ENCODE data around the gene CNTNAP2.
A peak's percentile ranks its signal among the peaks of the same experiment; 100 is the strongest.
"Not testable (repeated sequence)": the region's sequence is repeated elsewhere in the genome, so short reads cannot be mapped to it uniquely, and the experiment has no call there.

CNTNAP2 gene

DNA sequence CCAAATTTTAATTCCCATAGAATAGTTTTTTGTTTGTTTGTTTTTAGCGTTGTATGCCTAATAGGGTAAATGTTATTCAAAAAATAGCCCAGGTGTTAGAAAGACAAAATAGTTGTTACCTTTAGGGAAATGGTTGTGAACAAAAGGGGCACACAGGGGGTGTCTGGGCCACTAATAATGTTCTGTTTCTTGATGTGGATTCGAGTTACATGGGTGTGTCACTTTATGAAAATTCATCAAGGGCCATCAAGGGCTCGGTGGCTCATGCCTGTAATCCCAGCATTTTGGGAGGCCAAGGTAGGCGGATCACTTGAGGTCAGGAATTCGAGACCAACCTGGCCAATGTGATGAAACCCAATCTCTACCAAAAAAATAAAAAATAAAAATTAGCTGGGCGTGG lies 1942.2 kb downstream of the CNTNAP2 start:
- Histone ChIP-seq H2AFZ (ENCODE audit: low read depth) (no peak overlapping the region), H3K36me3 (ENCODE audit: insufficient read depth) (no peaks in the 10 kb centered on the region), H3K9ac (no peak overlapping the region), H4K20me1 (ENCODE audit: insufficient read depth) (no peaks in the 10 kb centered on the region), H3K4me3 (IDR thresholded peaks at IDR 0.05; ENCODE audit: insufficient read depth, low read depth, low read length) (no peak overlapping the region), H3K4me1 (ENCODE audit: low read depth, poor library complexity, severe bottlenecking) (peaks cover 18% of the 10 kb centered on the region), H3K4me2 (no peak overlapping the region), H3K27ac (no peak overlapping the region), H3K27me3 (ENCODE audit: insufficient read depth, low read depth) (no peaks in the 10 kb centered on the region), H3K79me2 (ENCODE audit: insufficient read depth, low read depth) (no peaks in the 10 kb centered on the region)
- TF ChIP-seq, protein P1, sequence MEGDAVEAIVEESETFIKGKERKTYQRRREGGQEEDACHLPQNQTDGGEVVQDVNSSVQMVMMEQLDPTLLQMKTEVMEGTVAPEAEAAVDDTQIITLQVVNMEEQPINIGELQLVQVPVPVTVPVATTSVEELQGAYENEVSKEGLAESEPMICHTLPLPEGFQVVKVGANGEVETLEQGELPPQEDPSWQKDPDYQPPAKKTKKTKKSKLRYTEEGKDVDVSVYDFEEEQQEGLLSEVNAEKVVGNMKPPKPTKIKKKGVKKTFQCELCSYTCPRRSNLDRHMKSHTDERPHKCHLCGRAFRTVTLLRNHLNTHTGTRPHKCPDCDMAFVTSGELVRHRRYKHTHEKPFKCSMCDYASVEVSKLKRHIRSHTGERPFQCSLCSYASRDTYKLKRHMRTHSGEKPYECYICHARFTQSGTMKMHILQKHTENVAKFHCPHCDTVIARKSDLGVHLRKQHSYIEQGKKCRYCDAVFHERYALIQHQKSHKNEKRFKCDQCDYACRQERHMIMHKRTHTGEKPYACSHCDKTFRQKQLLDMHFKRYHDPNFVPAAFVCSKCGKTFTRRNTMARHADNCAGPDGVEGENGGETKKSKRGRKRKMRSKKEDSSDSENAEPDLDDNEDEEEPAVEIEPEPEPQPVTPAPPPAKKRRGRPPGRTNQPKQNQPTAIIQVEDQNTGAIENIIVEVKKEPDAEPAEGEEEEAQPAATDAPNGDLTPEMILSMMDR (conservative IDR thresholded peaks at IDR 0.05; ENCODE audit: low read depth, low read length), result no peak

DNA sequence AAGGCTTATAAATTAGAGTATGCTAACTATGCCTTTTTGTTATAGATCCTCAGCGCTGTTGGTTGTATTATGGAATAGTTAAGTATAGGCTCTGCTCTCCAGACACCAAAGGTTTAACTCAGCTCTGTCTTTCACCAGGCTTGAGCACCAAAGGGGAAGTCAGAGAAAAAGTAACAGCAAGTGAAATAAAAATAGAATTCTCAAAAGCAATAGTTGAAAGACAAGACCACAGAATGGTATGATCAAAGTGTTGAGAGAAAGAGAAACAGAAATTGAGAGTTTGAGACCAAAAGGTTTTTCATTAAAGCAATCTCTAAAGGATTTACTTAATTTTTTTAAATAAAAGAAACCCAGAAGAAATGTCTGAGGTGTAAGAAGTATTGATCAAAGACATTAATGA lies 1944.1 kb downstream of the CNTNAP2 start:
- Histone ChIP-seq H3K4me3 (IDR thresholded peaks at IDR 0.05; ENCODE audit: insufficient read depth, low read depth, low read length) (no peak overlapping the region), H3K4me2 (peak overlapping the region; percentile 33), H3K27ac (no peak overlapping the region), H3K9ac (no peak overlapping the region), H3K79me2 (ENCODE audit: insufficient read depth, low read depth) (no peaks in the 10 kb centered on the region), H4K20me1 (ENCODE audit: insufficient read depth) (no peaks in the 10 kb centered on the region), H2AFZ (ENCODE audit: low read depth) (no peak overlapping the region), H3K4me1 (ENCODE audit: low read depth, poor library complexity, severe bottlenecking) (peaks cover 18% of the 10 kb centered on the region), H3K27me3 (ENCODE audit: insufficient read depth, low read depth) (no peaks in the 10 kb centered on the region), H3K36me3 (ENCODE audit: insufficient read depth) (no peaks in the 10 kb centered on the region)
- TF ChIP-seq, protein P1 (conservative IDR thresholded peaks at IDR 0.05; ENCODE audit: low read depth, low read length), result no peak

DNA sequence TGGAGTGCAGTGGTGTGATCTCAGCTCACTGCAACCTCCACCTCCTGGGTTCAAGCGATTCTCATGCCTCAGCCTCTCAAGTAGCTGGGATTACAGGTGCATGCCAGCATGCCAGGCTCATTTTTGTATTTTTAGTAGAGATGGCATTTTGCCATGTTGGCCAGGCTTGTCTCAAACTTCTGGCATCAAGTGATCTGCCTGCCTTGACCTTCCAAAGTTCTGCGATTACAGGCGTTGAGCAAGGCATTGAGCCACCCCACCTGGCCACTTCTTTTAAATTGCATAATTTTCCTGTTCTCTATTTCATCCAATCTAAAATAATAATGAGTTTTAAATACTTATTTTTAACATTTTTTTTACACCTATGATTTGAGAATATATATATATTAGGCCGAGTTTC lies 1961.5 kb downstream of the CNTNAP2 start:
- not testable (repeated sequence) for H3K4me2 ChIP-seq; H3K9ac ChIP-seq; H2AFZ ChIP-seq (ENCODE audit: low read depth); H3K4me1 ChIP-seq (ENCODE audit: low read depth, poor library complexity, severe bottlenecking); H3K4me3 ChIP-seq (IDR thresholded peaks at IDR 0.05; ENCODE audit: insufficient read depth, low read depth, low read length); H4K20me1 ChIP-seq (ENCODE audit: insufficient read depth); H3K79me2 ChIP-seq (ENCODE audit: insufficient read depth, low read depth); H3K36me3 ChIP-seq (ENCODE audit: insufficient read depth); H3K27me3 ChIP-seq (ENCODE audit: insufficient read depth, low read depth); H3K27ac ChIP-seq

DNA sequence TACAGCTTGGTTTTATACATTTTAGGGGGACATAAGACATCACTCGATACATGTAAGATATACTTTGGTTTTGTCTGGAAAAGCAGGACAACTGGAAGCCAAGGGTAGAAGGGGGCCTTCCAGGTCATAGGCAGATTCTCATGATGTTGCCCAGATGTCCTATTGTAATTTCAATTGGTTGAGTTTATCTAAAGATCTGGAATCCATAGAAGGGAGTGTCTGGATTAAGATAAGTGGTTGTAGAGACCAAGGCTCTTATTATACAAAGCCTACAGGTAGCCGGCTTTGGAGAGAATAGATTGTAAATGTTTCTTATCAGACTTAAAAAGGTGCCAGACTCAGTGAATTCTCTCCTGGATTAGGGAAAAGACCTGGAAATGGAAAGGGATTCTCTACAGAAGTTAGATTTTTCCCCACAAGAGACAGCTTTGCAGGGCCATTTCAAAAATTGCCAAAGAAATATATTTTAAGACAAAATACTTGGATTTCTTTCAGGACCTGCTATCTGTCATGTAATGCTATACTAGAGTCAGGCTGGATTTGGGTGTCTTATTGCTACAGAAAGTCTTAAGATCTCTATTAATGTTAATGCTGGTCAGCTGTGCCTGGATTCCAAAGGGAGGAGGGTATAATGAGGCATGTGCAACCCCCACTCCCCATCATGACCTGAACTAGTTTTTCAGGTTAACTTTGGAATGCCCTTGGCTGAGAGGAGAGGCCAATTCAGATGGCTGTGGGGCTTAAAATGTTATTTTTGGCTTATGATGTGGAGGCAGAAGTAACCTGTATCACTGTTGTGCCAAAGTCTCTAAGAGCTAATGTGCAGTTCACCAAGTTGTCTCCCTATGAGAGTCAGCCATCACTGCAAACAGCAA lies 1962.8 kb downstream of the CNTNAP2 start:
- TF ChIP-seq, protein P1 (conservative IDR thresholded peaks at IDR 0.05; ENCODE audit: low read depth, low read length), result no peak
- Histone ChIP-seq H3K9ac (no peak overlapping the region), H3K27me3 (ENCODE audit: insufficient read depth, low read depth) (no peaks in the 10 kb centered on the region), H3K4me3 (IDR thresholded peaks at IDR 0.05; ENCODE audit: insufficient read depth, low read depth, low read length) (no peak overlapping the region), H3K79me2 (ENCODE audit: insufficient read depth, low read depth) (no peaks in the 10 kb centered on the region), H3K4me1 (ENCODE audit: low read depth, poor library complexity, severe bottlenecking) (no peaks in the 10 kb centered on the region), H2AFZ (ENCODE audit: low read depth) (no peak overlapping the region), H3K27ac (no peak overlapping the region), H3K36me3 (ENCODE audit: insufficient read depth) (no peaks in the 10 kb centered on the region), H3K4me2 (no peak overlapping the region), H4K20me1 (ENCODE audit: insufficient read depth) (no peaks in the 10 kb centered on the region)

DNA sequence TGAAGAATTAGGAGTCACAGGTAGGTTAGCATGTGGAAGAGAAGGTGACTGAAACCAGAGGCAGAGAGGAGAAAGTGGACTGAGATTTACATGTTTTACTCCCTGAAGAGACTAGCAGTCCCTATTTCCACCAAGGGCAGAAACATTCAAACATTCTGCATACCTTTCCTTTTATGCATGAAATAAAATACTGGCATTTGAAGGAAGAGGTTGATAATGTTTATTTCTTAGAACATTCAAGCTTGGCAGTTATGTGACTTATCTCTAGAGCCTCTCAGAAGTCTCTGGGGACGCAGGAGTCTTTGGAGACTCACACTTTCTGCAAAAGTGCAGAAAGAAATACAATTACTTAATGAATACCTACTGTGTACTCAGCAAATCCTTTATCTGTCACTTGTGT lies 1966.8 kb downstream of the CNTNAP2 start:
- Histone ChIP-seq H3K79me2 (ENCODE audit: insufficient read depth, low read depth) (no peaks in the 10 kb centered on the region), H3K4me2 (no peak overlapping the region), H3K4me1 (ENCODE audit: low read depth, poor library complexity, severe bottlenecking) (no peaks in the 10 kb centered on the region), H3K36me3 (ENCODE audit: insufficient read depth) (no peaks in the 10 kb centered on the region), H3K9ac (no peak overlapping the region), H3K27ac (no peak overlapping the region), H3K4me3 (IDR thresholded peaks at IDR 0.05; ENCODE audit: insufficient read depth, low read depth, low read length) (no peak overlapping the region), H4K20me1 (ENCODE audit: insufficient read depth) (no peaks in the 10 kb centered on the region), H2AFZ (ENCODE audit: low read depth) (no peak overlapping the region), H3K27me3 (ENCODE audit: insufficient read depth, low read depth) (no peaks in the 10 kb centered on the region)
- TF ChIP-seq, protein P1 (conservative IDR thresholded peaks at IDR 0.05; ENCODE audit: low read depth, low read length), result no peak

Data from KMS-11 (cell line).